ENCODE results near the gene LPP. TPM values are rescaled to one million over a fixed set of nuclear protein-coding genes. Genes with fewer than 3 reads are reported as not detected.

LPP gene
- polyA plus RNA-seq, 1 experiment: 76.3 TPM

GRCh38 chr3:188453431-188454384 is 299.8 kb downstream of the LPP start:
- ChIA-PET CTCF (interaction anchor here (0.6 kb wide), 1 partner anchor 588 kb away, joined by 3 read pairs; no protein-coding TSS in a partner anchor), POLR2A (interaction anchor here (0.6 to 0.9 kb wide), 2 partner anchors 10 to 1856 kb away, joined by 3 to 8 read pairs; no protein-coding TSS in a partner anchor)
- TF ChIP-seq CTCF (IDR thresholded peaks at IDR 0.05; ENCODE audit: low read depth, low read length): no peak

GRCh38 chr3:188455748-188456147 is 301.8 kb downstream of the LPP start:
- POLR2A ChIA-PET: no interaction called here
- no peaks in the 10 kb centered on the region for H3K27me3 ChIP-seq (ENCODE audit: control insufficient read depth, insufficient read depth, low read length)
- H3K27ac ChIP-seq (ENCODE audit: low read depth, low read length): no peak overlapping the region
- no peak for TF ChIP-seq CTCF (IDR thresholded peaks at IDR 0.05; ENCODE audit: low read depth, low read length)
- H3K4me3 ChIP-seq (ENCODE audit: low read depth, low read length): no peak overlapping the region
- DNase-seq (ENCODE audit: low read depth, low spot score): no peak
- CTCF ChIA-PET: interaction anchor here (0.9 kb wide), 1 partner anchor 499 kb away, joined by 3 read pairs; no protein-coding TSS in a partner anchor
- no peaks in the 10 kb centered on the region for H3K9me3 ChIP-seq (ENCODE audit: control insufficient read depth, insufficient read depth, low read length)

More at GRCh38 chr3:188453431-188454384, 299.8 kb downstream of the LPP start:
- H3K27me3 ChIP-seq (ENCODE audit: control insufficient read depth, insufficient read depth, low read length): no peaks in the 10 kb centered on the region
- no peak for DNase-seq (ENCODE audit: low read depth, low spot score)
- H3K4me3 ChIP-seq (ENCODE audit: low read depth, low read length): no peak overlapping the region
- no peaks in the 10 kb centered on the region for H3K9me3 ChIP-seq (ENCODE audit: control insufficient read depth, insufficient read depth, low read length)
- no peak overlapping the region for H3K27ac ChIP-seq (ENCODE audit: low read depth, low read length)

- H3K27ac ChIP-seq (ENCODE audit: low read depth, low read length): no peak overlapping the region
- POLR2A ChIA-PET: interaction anchor here (0.7 kb wide), 1 partner anchor 714 kb away, joined by 7 read pairs; the partner anchor contains the start of gene BCL6
- CTCF ChIA-PET: interaction anchor here (0.7 to 1.4 kb wide), 2 partner anchors 18 to 718 kb away, joined by 4 to 5 read pairs; no protein-coding TSS in a partner anchor
- no peak for TF ChIP-seq CTCF (IDR thresholded peaks at IDR 0.05; ENCODE audit: low read depth, low read length)
- no peaks in the 10 kb centered on the region for H3K27me3 ChIP-seq (ENCODE audit: control insufficient read depth, insufficient read depth, low read length)
- H3K4me3 ChIP-seq (ENCODE audit: low read depth, low read length): no peak overlapping the region
- DNase-seq (ENCODE audit: low read depth, low spot score): no peak
- H3K9me3 ChIP-seq (ENCODE audit: control insufficient read depth, insufficient read depth, low read length): no peaks in the 10 kb centered on the region
These were observed 304.8 kb downstream of the LPP start for GRCh38 chr3:188458756-188459155.

GRCh38 chr3:188465311-188465710 is 311.4 kb downstream of the LPP start:
- ChIA-PET POLR2A (no interaction called here), CTCF (no interaction called here)
- H3K4me3 ChIP-seq (ENCODE audit: low read depth, low read length): no peak overlapping the region
- no peak for TF ChIP-seq CTCF (IDR thresholded peaks at IDR 0.05; ENCODE audit: low read depth, low read length)
- no peak for DNase-seq (ENCODE audit: low read depth, low spot score)
- H3K27me3 ChIP-seq (ENCODE audit: control insufficient read depth, insufficient read depth, low read length): no peaks in the 10 kb centered on the region
- no peak overlapping the region for H3K27ac ChIP-seq (ENCODE audit: low read depth, low read length)
- H3K9me3 ChIP-seq (ENCODE audit: control insufficient read depth, insufficient read depth, low read length): no peaks in the 10 kb centered on the region

- no peak overlapping the region for H3K4me3 ChIP-seq (ENCODE audit: low read depth, low read length)
- CTCF ChIA-PET: interaction anchor here (2.1 kb wide), 1 partner anchor 487 kb away, joined by 4 read pairs; no protein-coding TSS in a partner anchor
- H3K27me3 ChIP-seq (ENCODE audit: control insufficient read depth, insufficient read depth, low read length): no peaks in the 10 kb centered on the region
- TF ChIP-seq CTCF (IDR thresholded peaks at IDR 0.05; ENCODE audit: low read depth, low read length): no peak
- POLR2A ChIA-PET: no interaction called here
- no peak for DNase-seq (ENCODE audit: low read depth, low spot score)
- H3K27ac ChIP-seq (ENCODE audit: low read depth, low read length): no peak overlapping the region
- H3K9me3 ChIP-seq (ENCODE audit: control insufficient read depth, insufficient read depth, low read length): no peaks in the 10 kb centered on the region
These were observed 314.2 kb downstream of the LPP start for GRCh38 chr3:188468196-188468595.
